Activated CD4-positive, alpha-beta T cell treated with anti-CD3 and anti-CD28 coated beads, Interleukin-10, Interleukin-2, amounts not matched to agents 100 ng/mL and 50 ng/mL, durations not matched to agents 16 hours and 8 hours (primary cell): ENCODE results near the gene MMP24.
A peak's percentile ranks its signal among the peaks of the same experiment; 100 is the strongest.
"Not testable (repeated sequence)": the region's sequence is repeated elsewhere in the genome, so short reads cannot be mapped to it uniquely, and the experiment has no call there.

Experiments used
- DNase-seq: peaks from one replicate; pipeline ENCODE4 v3.0.0-alpha.2; 2020

MMP24 gene

DNA sequence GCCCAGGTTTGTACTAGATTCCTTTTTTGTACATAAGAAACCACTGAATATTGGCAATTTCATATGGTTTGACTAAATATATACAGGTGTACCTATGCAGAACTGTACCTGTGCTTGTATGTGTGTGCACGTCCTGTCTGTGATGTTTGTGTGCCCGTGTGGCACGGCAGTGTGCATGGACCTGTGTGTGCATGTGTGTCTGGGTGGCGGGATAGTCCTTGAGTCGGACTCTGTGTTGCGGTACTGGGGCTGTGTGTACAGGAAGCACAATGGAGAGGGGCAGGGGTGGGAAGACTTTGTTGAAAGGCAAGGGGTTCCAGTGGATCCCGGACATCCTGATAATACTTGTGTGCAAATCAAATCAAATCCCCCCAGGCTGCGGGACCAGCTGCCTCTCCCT lies 69.2 kb downstream of the MMP24 start:
- no peak for DNase-seq

DNA sequence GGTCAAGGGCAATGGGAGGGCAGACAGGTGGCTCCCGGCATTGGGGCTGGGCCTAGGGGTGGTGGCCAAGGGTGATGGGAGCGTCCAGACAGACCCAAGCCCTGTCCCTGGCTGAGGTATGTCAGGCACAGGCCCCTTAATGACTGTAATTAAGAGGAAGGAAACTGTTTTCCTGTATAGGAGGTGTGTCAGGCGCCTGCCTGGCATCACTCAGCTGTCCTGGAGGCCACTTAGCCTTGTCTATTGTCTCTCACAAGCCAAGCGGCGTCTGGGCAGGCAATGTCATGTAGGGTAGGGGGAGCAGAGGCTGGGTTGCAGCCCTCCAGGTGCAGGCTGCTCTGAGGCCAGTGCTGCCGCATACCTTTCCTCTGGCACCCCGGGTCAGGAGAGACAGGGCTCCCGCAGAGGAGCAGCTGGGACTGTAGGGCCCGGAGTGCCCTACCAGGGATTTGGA lies 69.6 kb downstream of the MMP24 start:
- no peak for DNase-seq

DNA sequence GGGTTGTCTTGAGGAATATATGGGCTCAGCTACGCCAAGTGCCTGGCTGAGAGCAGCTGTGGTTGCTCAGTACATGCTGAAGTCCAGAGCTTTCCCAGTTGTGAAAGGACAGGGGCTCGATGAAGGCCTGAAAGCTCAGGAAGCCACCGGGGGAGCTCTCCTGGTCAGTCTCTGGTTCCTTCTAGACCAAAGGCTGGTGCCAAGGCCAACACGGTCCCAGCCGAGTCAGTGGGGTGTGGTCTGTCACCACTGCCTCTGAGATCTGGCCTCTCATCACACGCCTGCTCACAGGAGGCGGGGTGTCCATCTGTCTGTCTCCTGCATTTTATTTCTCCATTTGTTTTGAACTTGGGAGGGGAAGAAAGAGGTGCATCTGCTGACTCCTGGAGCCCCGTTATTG lies 70.7 kb downstream of the MMP24 start:
- no peak for DNase-seq

DNA sequence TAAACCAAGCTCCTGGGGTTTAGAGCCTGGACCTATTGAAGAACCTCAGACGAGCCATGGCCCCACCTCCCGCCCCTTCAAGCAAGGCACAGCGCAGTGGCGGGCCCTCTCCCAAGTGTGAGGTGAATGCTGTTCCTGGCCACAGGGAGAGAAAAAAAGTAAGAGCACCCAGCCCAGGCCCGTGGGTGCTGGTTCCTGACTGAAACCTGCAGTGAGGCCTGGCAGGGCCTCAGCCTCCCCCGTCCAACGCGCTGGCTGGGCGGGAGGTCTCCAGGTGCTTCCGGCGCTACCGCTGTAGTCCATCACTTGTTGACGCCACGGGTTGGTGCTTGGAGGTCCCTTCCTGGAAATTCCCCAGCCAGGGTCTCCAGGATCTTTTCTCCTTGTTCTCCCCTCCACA lies 71.2 kb downstream of the MMP24 start:
- no peak for DNase-seq

DNA sequence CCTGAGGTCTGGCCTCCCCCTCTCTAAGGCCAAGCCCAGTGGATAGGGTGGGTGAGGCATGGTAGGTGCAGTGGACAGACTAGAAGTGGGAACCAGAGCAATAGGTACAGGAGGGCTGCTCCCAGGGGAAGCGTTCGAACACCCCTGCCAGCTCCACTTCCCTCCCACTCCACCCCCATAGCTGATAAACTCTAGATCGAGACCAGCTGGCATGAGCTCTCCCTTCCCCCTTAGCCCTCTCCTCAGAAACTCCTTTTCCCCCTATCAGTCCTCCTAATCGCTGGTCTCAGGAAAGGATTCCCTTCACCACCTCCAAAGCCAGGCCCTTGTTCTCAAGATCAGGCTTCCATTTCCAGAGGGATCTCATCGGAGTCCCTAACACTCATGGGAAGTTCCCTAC lies 71.8 kb downstream of the MMP24 start:
- DNase-seq = no peak

DNA sequence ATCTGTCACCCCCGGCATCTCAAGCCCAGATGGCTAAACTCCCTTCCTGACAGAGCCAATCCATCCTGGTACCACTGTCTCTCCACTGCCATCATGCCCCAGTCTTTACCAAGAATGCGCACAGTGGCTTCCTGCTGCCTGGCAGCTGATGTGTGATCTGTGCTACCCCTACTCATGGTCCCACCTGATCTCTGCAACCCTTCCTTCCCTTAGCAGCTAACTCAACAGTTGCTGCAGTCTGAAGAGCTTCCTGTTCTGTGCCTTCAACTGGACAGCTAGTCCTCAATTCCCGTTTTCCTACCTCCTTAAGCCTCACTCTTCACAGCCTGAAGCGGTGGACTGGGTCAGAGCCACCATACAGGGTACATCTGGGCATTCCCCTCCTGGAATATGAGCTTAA lies 73.3 kb downstream of the MMP24 start:
- no peak for DNase-seq

DNA sequence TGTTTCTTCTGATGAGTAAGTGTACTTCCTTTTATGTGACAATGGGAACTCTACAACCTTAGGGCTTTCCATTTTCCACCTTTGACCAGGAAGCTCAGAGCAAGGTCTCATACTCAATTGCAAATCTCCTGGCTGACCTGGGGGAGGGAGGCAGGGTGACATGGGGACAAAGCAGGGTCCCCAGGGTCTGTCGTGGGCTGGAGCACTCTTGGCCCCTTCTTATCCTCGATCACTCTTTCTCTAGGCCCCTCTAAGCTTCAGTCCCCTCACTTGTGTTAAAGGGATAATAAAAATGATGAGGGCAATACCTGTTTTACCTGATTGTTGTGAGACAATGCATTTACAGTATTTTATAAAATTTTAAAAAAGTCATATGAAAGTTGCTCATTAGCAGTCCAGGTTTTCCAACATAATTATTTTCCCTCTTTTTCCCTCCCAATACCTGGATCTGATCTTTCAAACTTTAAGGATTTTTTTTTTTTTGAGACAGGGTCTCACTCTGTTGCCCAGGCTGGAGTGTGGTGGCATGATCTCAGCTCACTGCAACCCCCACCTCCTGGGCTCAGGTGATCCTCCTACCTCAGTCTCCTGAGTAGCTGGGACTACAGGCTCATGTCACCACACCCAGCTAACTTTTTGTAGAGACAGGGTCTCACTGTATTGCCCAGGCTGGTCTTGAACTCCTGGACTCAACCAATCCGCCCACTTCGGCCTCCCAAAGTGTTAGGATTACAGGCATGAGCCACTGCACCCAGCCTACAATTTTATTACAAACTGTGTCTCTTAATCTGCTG lies 74.2 kb downstream of the MMP24 start:
- no peak for DNase-seq

DNA sequence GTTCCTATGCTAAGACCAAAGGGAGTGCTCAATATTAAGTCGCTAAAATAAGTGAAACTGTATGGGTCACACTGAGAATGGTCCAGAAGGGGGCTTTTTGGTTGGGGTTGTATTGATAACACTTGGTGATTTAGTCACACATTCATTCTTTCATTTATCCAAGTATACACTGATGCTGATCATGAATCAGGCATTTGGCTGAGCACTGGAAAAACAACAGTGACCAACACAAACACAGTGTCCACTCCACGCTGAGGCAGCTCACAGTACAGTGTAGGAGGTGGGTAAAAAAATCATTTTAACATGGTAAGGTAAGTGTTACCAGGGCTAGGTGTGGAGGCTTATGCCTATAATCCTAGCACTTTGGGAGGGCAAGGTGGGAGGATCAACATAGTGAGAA lies 74.9 kb downstream of the MMP24 start:
- no peak for DNase-seq

DNA sequence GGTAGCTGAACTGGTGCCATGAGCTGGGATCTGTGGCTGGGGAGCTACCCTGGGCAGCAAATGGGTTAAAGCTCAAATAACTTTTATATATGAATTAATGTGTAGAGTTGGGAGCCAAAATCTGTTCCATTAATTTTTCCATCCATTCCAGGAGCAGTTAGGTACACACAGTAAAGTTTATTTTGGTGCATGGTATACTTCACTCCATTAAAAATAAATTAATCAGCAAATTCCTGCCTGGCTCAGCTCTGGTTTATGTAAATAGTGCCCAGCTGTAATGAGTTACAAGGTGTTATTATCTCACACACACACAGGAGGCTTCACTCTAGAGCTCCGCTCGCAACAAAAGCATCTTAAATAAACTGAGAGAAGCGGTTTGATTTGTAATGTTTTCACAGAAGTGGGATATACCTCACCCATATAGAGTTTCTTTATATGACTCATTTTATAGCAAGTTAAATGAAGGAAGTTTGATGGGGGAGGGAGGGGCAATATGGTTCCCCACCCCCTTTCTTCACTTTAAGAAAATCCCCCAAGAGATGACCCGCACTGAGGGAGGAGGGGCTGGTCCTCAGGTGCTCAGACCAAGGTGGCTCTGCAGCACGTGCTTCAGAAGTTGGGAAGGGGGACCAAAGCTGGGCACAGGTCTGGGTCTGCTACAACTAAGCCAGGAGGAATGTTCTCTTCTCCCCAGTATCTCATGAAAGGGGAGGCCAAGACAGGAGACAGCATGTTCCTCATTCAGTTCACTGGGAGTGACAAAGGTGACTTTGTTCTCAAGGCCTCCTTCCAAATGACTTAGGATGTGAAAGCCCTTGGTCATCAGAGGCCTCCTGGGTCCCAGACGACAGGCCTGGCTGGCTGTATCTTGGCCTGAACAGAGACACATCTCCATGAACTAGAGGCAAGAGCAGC lies 76.2 kb downstream of the MMP24 start:
- DNase-seq = peak; percentile 62

DNA sequence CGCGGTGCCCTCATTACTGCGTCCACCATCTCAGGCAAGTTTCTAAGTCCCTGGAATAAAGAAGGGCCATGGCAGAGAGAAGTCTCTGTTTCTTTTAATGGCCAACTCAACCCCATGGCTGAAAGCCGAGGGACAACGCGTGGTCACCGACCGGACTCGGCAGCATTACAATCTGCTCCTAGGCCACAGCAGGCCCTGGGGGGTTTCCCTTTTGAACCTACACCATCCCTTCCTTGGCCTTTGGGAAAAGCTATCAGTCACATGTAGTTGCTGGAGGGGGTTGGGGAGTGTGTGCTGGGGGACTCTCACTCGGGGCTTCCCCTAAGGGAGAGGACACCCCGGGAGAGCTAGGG lies 76.9 kb downstream of the MMP24 start:
- DNase-seq = no peak

DNA sequence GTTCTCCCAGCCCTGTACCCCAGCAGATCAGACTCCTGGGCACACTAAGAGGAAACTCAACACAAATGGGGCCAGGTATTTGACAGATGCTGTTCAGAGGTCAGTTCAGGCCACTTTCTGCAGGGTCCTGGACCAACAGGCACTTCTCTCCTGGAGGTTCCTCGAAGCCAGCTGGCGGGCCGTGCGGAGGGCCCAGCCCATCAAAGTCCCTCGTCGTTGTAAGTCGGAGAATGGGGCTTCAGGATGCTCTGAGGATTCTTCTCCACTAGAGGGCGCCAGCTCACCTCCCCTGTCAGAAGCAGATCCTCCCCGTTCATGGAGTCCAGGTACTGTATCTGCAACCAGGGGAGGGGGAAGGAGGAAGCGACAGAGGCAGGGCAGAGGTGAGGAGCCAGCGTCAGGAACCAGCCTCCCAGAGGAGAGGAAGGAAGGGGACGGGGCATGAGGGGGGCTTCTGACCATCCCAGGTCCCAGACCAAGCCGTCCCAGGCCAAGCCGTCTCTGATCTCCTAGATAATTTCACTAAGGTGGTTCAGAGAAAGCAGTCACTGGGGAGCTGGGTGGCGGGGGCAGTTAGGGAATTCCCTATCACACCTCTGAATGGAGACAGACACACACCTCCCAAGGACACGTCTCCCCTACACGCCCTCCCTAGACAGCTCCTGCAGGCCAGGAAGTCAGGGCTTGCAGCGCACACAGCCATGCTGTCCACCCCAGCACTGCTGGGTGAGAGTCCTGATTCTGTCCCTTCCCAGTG lies 77.4 kb downstream of the MMP24 start:
- peak; percentile 93 for DNase-seq

DNA sequence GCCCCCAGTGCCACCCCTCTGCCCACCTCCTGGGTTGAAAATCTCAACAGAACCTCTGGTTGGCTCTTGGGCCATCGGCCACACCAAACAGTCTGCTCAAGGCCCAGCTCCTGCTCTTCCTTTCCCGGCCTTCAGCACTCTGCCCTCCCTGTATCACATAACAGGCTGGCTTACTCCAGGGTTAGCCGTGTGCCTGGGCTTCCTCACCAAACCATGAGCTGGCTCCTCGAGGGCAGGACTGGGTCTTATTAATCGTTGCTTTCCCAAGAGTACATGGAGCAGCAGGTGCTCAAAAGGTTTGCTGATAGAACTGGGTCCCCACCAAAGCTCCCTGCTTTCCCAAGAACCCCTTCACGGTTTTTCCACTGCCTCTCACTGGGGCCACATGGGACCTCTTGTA lies 78.5 kb downstream of the MMP24 start:
- no peak for DNase-seq

DNA sequence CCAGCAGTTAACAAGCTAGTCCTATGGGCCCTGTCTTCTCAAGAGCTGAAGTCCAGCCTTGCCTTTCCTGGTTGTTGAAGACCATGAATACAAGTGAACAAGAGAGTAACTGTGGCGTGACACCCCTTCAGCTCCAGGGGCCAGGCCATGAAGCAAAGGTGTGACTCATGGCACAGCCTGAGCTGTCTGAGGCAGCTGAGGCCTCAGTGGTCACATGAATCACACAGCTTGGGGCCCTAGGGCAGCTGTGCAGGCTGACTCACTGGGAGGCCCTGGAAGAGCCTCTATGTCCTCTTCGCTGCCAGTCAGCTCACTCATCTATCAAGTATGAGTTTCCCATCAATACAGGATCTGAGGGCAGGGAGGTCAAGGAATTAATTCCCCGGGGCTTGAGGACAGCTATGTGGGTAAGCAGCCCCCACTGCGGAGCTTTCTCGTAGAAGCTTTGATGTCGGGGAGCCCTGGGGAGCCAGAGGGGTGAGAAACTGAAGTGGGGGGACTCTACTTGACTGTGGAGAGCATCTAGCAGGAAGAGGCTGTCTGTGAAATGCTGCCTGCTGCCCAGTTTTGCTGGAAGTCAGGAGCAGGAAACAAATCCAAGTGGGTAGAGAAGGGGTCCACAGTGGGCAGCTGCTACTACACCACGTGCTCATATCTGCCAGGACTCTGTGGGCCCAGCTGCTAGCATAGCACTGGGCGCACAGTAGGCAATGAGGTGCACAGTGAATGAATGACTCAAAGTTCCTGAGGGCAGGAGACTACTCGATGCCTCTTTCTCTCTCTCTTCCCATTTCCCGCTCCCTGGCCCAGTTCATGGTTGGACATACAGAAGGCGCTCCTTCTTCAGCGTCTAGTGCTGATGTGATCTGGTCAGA lies 79.4 kb downstream of the MMP24 start:
- peak; percentile 97 for DNase-seq

DNA sequence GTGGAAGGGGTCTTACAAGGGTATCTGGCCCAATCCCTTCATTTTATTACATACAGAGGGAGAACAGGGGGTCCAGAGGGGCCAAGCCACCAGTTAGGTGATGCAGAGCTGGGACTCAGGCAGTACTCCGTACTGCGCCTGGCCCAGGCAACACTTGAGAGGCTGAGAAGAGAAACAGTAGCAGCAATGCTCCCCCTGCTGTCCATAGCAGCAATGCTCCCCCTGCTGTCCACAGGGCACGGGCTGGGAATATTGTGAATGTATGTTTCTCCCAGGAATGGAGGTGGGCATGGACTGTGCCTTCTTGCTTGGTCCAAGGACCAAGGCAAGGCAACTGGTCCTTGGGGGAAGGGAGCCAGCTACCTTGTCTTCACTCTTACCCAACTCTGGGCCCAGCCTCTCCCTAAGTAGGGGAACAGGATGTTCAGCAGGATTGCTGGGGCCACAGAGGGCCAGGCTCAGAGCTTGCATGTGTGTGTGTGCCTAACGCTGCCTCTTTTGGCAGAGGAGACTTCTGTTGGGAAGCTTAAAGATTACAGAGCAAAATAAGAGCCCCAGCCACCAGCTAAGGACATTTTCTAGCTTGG lies 80.5 kb downstream of the MMP24 start:
- DNase-seq = peak; percentile 62

DNA sequence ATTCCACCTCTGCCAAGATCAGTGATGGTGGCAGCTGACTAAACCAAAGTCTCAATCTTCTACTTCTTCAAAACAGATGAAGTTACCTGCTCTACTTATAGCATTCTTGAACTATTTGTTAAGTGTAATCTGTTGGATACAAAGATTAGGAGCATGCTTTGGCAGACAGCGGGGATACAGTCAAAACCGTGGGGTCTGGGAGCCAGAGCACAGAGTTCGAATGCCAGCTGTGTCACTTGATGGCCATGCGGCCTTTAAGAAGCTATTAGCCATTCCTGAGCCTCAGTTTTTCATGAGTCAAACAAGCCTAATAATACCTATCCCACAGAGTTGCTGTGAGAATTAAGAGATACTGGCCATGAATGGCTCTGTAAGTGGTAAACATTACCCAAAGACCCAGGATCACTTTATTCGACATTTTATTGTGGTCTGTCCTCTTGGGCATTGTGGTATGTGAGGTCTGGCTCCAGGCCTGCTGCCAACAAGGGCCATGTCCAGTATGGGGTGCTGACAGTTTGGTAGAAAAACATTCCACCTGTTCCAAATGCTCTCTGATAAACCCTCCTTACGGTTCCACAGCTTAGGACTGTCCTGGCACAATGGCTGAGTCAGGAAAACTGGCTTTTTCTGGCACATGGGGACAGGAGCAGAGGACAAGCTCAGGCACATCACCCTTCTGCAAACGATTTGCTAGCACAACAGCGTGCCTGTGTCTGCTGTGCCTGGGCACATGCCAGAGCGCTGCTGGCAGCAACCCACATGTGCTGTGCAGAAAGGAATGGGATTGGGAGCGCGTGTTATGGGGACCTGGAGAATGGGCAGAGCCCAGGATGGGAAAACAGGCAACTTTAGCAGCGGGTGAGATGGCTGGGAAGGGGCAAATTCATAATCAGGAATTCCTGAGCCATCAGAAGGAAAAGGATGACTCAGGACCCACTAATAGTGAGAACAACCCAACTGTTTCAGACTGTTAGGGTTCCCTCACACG lies 81.5 kb downstream of the MMP24 start:
- no peak for DNase-seq

DNA sequence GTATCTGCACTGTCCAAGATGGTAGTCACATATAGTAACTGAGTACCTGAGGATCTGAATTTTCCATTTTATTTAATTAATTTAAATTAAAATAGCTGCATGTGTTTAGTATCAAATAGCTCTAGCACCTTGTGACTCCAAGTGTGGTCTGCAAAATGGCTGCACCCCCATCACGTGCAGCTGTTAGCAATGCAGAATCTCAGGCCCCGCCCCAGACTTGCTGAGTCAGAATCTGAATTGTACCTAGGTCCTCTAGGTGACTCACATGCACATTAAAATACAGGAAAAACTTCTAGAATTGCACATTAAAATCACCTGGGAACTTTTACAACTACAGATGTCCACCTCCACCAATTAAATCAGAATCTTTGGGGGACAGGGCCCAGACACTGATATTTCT lies 84.9 kb downstream of the MMP24 start:
- DNase-seq = peak; percentile 93

DNA sequence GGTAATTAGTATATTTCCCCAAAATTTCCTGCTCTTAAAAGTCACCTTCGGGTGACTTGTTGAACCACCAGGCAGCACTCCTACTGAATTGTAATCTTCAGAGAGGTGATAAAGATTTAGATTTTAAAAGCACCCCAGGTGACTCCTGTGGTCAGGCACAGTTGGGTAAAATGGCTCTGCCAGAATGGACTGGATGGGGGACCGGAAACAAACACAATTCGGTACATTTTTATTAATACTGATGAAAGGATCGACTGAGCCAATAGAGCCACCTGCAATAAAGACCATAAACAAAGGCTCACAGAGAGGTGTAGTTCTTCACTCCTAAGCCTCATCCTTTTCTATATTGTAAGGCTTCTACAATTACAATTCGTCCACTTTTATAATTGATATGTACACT lies 85.3 kb downstream of the MMP24 start:
- no peak for DNase-seq

DNA sequence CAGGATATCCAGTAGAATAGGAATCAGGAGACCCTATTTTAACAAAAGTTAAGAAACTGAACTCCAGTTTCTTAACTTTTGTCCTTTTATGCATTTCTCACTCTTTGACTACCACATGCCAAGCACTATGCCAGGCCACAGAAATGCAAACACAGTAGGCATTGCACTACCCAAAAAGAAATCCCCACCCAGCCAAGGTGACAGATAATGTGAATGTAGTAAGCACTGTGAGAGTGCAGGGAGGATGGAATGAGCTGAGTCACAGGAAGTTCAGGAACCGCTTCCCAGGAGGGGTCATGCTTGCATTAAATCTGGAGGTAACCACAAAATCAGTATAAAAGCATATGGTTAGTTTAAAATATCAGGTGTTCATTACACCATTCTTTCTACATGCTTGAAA lies 85.8 kb downstream of the MMP24 start:
- DNase-seq = peak; percentile 89

DNA sequence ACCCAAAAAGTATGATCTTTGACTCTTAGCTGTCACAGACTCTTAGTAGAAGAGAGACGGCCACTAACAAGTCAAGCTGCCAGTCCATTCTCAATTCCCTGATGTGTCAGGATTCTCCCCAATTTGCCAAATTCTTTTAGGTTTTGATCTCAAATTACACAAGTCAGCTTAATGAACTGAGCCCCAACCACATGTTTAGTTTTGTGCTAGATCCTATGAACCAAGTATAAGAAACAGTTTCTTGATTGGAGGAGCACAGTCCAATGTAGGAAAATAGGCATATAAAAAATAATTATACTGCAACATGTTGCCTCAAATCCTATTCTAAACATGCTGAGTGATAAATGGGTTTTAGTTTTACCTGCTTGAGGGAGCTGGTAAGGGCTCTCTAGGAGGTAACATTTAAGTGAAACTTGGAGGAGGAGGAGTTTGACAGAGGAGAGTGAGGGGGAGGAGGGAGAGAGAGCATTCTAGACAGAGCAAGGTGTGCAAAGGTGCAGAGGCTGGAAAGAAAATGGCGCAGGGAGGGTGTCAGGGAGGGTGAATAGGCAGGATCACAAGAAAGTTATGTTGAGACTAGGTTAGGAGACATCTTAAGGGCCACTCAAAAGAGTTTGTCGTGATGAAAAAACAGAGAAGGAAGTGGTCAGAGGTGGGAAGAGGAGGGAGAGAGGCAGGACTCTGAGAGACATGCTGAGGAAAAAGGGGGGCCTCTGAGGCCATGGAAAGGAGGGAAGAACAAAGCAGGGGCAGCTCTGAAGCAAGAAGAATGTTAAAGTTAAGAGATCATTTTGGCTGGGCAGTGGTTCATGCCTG lies 88.5 kb downstream of the MMP24 start:
- DNase-seq = peak; percentile 53

DNA sequence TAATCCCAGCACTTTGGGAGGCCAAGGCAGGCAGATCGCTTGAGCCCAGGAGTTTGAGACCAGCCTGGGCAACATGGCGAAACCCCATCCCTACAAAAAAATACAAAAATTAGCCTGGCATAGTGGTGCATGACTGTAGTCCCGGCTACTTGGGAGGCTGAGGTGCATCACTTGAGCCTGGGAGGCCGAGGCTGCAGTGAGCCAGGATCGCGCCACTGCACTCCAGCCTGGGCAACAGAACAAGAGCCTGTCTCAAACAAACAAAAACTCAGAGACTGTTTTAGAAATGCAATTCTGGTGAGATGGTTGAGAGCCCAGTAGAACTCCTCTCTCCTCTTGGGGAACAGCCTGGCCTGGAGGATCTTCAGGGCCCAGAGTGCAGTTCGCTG lies 89.1 kb downstream of the MMP24 start:
- not testable (repeated sequence) for DNase-seq
